ENCODE measurements around the gene SMAD1. TPM values are rescaled to one million over a fixed set of nuclear protein-coding genes. Genes with fewer than 3 reads are reported as not detected.

Gene SMAD1
- total RNA-seq, 1 experiment from 2014 or later: 23.0 TPM

GRCh38 chr4:145487631-145488030 lies 6.0 kb downstream of the SMAD1 start (continued):
- TF ChIP-seq, protein P1, sequence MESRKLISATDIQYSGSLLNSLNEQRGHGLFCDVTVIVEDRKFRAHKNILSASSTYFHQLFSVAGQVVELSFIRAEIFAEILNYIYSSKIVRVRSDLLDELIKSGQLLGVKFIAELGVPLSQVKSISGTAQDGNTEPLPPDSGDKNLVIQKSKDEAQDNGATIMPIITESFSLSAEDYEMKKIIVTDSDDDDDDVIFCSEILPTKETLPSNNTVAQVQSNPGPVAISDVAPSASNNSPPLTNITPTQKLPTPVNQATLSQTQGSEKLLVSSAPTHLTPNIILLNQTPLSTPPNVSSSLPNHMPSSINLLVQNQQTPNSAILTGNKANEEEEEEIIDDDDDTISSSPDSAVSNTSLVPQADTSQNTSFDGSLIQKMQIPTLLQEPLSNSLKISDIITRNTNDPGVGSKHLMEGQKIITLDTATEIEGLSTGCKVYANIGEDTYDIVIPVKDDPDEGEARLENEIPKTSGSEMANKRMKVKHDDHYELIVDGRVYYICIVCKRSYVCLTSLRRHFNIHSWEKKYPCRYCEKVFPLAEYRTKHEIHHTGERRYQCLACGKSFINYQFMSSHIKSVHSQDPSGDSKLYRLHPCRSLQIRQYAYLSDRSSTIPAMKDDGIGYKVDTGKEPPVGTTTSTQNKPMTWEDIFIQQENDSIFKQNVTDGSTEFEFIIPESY (IDR thresholded peaks at IDR 0.05; ENCODE audit: extremely low read depth, insufficient replicate concordance, low read length): no peak

DNA sequence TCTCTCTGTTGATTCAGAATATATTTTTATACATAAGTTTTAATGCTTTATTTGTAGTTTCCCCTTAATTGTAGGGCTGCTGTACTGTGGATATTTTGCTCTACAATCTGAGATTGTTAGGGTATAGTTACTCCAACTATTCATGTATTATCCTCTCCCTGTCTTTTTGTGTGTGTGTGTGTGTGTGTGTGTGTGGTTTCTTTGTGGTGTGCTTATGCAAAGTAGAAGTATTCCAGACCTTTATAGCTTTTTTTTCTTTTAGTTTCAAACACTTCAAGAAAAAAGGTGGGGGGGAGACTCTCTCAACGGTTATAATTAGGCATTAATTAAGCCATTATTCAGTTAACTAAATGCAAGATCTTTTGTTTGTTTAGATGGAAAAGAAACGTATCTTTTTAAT lies 6.7 kb downstream of the SMAD1 start:
- no peaks in the 10 kb centered on the region for H3K9me3 ChIP-seq (ENCODE audit: control insufficient read depth in 1 of 2, insufficient read depth in 1 of 2, low read depth in 1 of 2, low read length in 2 of 2)
- ChIA-PET POLR2A (no interaction called here), RAD21 (ENCODE audit: low non-redundant PET in 1 of 2, low total read pairs in 2 of 2, uncharacterized antibody in 2 of 2, unreplicated experiment in 2 of 2) (no interaction called here), CTCF (no interaction called here)
- H3K4me1 ChIP-seq (ENCODE audit: control insufficient read depth in 1 of 2, insufficient read depth in 2 of 2, low read length in 2 of 2): peaks cover 4% of the 10 kb centered on the region in 2 experiments; a peak in 3 of 4 replicates
- no peaks in the 10 kb centered on the region for H3K9me2 ChIP-seq (ENCODE audit: insufficient read depth)
- H3K79me2 ChIP-seq (ENCODE audit: insufficient read depth, low read length): peaks cover 75% of the 10 kb centered on the region
- H3K36me3 ChIP-seq (ENCODE audit: control insufficient read depth in 1 of 2, insufficient read depth in 2 of 2, low read length in 2 of 2): no peaks in the 10 kb centered on the region
- BruUV-seq (replicated peaks): no TSS peak
- H3K27ac ChIP-seq (ENCODE audit: low read depth, low read length): no peak overlapping the region
- H3K9ac ChIP-seq (ENCODE audit: low read length): no peak overlapping the region
- no peaks in the 10 kb centered on the region; the same call in 1 of the 2 replicates for H4K20me1 ChIP-seq (ENCODE audit: insufficient read depth)
- H3K27me3 ChIP-seq (ENCODE audit: insufficient read depth, low read length): no peaks in the 10 kb centered on the region
- intact Hi-C loops (cut with micrococcal nuclease): no loop called here
- ATAC-seq (no peak), DNase-seq (ENCODE audit: low read depth, low spot score) (no peak)
- no peak overlapping the region for H3K4me2 ChIP-seq (ENCODE audit: low read length)
- H2AFZ ChIP-seq (ENCODE audit: low read depth, low read length, poor library complexity, severe bottlenecking): no peak overlapping the region
- no peak for TF ChIP-seq ELF1 (IDR thresholded peaks at IDR 0.05; ENCODE audit: borderline replicate concordance, low read depth)
- TF ChIP-seq, protein P2, sequence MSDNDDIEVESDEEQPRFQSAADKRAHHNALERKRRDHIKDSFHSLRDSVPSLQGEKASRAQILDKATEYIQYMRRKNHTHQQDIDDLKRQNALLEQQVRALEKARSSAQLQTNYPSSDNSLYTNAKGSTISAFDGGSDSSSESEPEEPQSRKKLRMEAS (IDR thresholded peaks at IDR 0.05): no peak
- no peak for TF ChIP-seq TCF7L2 (IDR thresholded peaks at IDR 0.05; ENCODE audit: borderline replicate concordance, extremely low read depth, insufficient read depth, insufficient read length)
- TF ChIP-seq SRF (IDR thresholded peaks at IDR 0.05; ENCODE audit: low read depth): no peak
- TF ChIP-seq SIN3A (IDR thresholded peaks at IDR 0.05; ENCODE audit: low read depth): no peak
- no peak for TF ChIP-seq SP1 (IDR thresholded peaks at IDR 0.05; ENCODE audit: low read depth)
- no peak for TF ChIP-seq RAD21 (IDR thresholded peaks at IDR 0.05; ENCODE audit: low read depth)
- no peak for TF ChIP-seq POLR2A (IDR thresholded peaks at IDR 0.05; ENCODE audit: borderline replicate concordance, extremely low read depth, insufficient read depth, insufficient read length)
- no peak for TF ChIP-seq CTCF (IDR thresholded peaks at IDR 0.05 in 2 of 3, conservative IDR thresholded peaks at IDR 0.05 in 1 of 3; ENCODE audit: borderline replicate concordance in 1 of 3, insufficient read depth in 1 of 3, low read depth in 2 of 3, low read length in 2 of 3)
- no peak for TF ChIP-seq CEBPB (IDR thresholded peaks at IDR 0.05; ENCODE audit: low read depth)
- TF ChIP-seq ZFX (IDR thresholded peaks at IDR 0.05): no peak
- no peak for TF ChIP-seq EZH2phosphoT487 (IDR thresholded peaks at IDR 0.05; ENCODE audit: borderline replicate concordance)
- TF ChIP-seq, protein P1 (IDR thresholded peaks at IDR 0.05; ENCODE audit: extremely low read depth, insufficient replicate concordance, low read length): no peak
- TF ChIP-seq ATF3 (IDR thresholded peaks at IDR 0.05): no peak
- TF ChIP-seq YY1 (IDR thresholded peaks at IDR 0.05; ENCODE audit: extremely low read depth, insufficient replicate concordance, low read depth, low read length): no peak
- no peak overlapping the region for H3K4me3 ChIP-seq (replicated peaks in 1 of 2; ENCODE audit: low read depth in 1 of 2, low read length in 2 of 2)

Measured in HCT116 (cell line).